A673 (cell line): Measurements from ENCODE around the gene SLC30A1.

Experiments
- EZH2 ChIP-seq: fragments of 200-600 bp; sonication (generic); IDR thresholded peaks from 2 replicates; pipeline ENCODE4 v1.6.1; 2017; ENCODE audit warnings: borderline replicate concordance, low read depth, mild to moderate bottlenecking, mixed read lengths, antibody characterized with exemption, low read length; ENCODE audit not compliant: poor library complexity, severe bottlenecking
- TF ChIP-seq, protein P1 (sequence below): fragments of 300-800, 200-600 bp; sonication (generic); conservative IDR thresholded peaks from 2 replicates; pipeline ENCODE4 v1.5.1; 2017; ENCODE audit warnings: low read depth, mild to moderate bottlenecking, antibody characterized with exemption, low read length, moderate library complexity, mixed read lengths

DNA sequence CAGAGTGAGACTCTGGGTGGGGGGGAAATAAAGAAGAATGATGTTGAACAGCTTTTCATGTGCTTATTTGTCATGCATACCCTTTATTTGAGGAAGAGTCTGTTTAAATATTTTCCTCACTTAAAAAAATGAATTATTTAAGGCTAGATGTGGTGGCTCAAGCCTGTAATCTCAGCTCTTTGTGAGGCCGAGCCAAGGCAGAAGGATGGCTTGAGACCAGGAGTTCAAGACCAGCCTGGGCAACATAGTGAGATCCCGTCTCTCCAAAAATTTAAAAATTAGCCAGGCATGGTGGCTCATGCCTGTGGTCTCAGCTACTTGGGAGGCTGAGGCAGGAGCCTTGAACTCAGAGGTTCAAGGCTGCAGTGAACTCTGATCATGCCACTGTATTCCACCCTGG lies 25.4 kb downstream of the SLC30A1 start:
- TF ChIP-seq, protein P1, sequence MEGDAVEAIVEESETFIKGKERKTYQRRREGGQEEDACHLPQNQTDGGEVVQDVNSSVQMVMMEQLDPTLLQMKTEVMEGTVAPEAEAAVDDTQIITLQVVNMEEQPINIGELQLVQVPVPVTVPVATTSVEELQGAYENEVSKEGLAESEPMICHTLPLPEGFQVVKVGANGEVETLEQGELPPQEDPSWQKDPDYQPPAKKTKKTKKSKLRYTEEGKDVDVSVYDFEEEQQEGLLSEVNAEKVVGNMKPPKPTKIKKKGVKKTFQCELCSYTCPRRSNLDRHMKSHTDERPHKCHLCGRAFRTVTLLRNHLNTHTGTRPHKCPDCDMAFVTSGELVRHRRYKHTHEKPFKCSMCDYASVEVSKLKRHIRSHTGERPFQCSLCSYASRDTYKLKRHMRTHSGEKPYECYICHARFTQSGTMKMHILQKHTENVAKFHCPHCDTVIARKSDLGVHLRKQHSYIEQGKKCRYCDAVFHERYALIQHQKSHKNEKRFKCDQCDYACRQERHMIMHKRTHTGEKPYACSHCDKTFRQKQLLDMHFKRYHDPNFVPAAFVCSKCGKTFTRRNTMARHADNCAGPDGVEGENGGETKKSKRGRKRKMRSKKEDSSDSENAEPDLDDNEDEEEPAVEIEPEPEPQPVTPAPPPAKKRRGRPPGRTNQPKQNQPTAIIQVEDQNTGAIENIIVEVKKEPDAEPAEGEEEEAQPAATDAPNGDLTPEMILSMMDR: no peak
- TF ChIP-seq EZH2: no peak
